A549 treated with Mapracorat at 1 μM for 4 hours (cell line): ENCODE results near the gene PLPP6. TPM values are rescaled to one million over a fixed set of nuclear protein-coding genes. Genes with fewer than 3 reads are reported as not detected.

Experiments
- total RNA-seq: library from RNA; stranded (reverse); fragments of 200-300 nt; extraction: Qiagen RNA extraction; gene quantifications from 5 replicates; pipeline ENCODE4 v1.2.3, GENCODE V29; 2022

The PLPP6 gene
- total RNA-seq, result 9.6 to 12.4 TPM (median 12.0 TPM) in 5 replicates

DNA sequence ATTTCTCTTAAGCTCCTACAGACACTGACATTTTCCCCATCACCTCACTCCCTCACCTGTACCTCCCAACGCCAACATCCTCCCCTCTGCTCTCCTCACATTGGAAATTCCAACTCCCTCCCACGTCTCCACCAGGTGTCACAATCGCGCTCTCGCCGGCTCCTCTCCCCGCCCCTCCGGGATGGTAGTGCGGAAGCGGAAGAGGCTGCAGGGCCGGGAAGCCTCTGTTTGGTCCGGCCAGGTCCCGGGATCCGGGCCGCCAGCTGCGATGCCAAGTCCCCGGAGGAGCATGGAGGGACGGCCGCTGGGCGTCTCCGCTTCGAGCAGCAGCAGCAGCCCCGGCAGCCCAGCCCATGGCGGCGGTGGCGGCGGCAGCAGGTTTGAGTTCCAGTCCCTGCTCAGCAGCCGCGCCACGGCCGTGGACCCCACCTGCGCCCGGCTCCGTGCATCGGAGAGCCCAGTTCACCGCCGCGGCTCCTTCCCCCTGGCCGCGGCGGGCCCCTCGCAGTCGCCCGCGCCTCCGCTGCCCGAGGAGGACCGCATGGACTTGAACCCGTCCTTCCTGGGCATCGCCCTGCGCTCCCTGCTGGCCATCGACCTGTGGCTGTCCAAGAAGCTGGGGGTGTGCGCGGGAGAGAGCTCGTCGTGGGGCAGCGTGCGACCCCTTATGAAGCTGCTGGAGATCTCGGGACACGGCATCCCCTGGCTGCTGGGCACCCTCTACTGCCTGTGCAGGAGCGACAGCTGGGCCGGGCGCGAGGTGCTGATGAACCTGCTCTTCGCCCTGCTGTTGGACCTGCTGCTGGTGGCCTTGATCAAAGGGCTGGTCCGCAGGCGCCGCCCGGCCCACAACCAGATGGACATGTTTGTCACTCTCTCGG lies at the start of gene PLPP6:
PLPP6 (plus strand) TSS at position 187 of the 881 bp plus-strand sequence; CDS start at position 269, 82 bp downstream.

GRCh38 chr9:4666042-4666699 lies 4.1 kb downstream of the PLPP6 start, which contains the start of gene SPATA6L:
SPATA6L (minus strand) TSS chr9:4666480; CDS start chr9:4666250, 230 bp downstream.

DNA sequence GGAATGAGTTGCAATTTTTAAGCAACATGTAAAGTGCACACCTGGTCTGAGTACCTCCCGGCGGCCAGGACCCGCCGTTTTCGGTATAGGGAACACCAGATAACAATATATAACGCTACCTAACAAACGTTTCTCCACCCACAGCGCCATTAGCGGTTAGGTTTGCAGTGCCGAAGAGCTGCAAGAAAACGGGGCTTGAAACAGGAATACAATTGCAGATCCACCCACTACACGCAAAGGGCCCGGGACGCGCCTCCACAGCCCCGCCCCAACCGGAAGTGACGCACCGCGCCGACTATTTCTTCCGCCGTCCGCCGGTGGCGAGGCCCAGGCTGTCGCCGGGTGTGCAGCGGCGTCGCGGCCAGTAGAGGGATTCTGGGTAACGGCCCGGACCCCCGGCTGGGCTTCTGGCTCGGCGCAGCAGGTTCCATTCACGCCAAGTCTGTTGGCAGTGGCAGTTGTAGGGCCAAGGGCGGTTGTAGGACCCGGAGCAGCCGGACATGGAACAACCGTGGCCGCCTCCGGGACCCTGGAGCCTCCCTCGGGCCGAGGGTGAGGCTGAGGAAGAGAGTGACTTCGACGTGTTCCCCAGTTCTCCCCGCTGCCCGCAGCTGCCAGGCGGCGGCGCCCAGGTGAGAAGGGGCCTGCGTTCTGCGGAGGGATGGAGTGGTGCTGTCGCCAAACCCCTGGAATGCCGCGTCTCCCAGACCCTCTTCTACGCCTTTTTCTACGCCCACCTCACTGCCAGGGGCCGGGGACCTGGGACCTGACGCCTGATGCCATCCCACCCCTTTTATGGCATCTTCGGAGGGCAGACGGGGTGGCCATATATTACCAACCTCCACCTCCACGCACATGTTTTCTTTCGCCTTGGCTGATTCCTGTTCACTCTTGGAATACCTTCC lies 17.4 kb downstream of the PLPP6 start, which contains the start of gene CDC37L1:
CDC37L1 (plus strand) TSS at position 302 of the 905 bp plus-strand sequence; CDS start at position 501, 199 bp downstream.

Other genes with a start within 250 kb of the PLPP6 start
- 0.82 to 1.7 TPM (median 1.1 TPM) in 5 replicates for gene SLC1A1, start 171.8 kb upstream of the PLPP6 start, total RNA-seq
- gene SPATA6L, start 4.2 kb downstream of the PLPP6 start, total RNA-seq, result 1.6 to 2.5 TPM (median 2.4 TPM) in 5 replicates
- gene CDC37L1, start 17.3 kb downstream of the PLPP6 start, total RNA-seq, result 12.0 to 14.5 TPM (median 13.8 TPM) in 5 replicates
- 46.4 to 54.6 TPM (median 52.7 TPM) in 5 replicates for gene AK3, start 78.9 kb downstream of the PLPP6 start, total RNA-seq
- gene RCL1, start 130.7 kb downstream of the PLPP6 start, total RNA-seq, result 43.3 to 50.5 TPM (median 47.6 TPM) in 5 replicates